Astrocyte of the cerebellum (primary cell): Measurements from ENCODE around the gene GOT1.

Source experiments
- DNase-seq: peaks from one replicate; pipeline ENCODE4 v3.0.0-alpha.2; 2011; ENCODE audit warnings: low read depth
- H3K4me3 ChIP-seq: 2 replicates; pipeline ENCODE4 v1.5.1; 2011; ENCODE audit warnings: mild to moderate bottlenecking, low read depth, low read length, moderate library complexity
- CTCF ChIP-seq: IDR thresholded peaks from 2 replicates; pipeline ENCODE4 v1.5.1; 2012; ENCODE audit warnings: low read length, low read depth, moderate library complexity, mild to moderate bottlenecking; ENCODE audit errors: missing control alignments
- in situ Hi-C: cut with HindIII; loops from 2 replicates; pipeline ENCODE4 v1.10.0; 2017; ENCODE audit warnings: low sequenced_read_pairs

GOT1 gene

DNA sequence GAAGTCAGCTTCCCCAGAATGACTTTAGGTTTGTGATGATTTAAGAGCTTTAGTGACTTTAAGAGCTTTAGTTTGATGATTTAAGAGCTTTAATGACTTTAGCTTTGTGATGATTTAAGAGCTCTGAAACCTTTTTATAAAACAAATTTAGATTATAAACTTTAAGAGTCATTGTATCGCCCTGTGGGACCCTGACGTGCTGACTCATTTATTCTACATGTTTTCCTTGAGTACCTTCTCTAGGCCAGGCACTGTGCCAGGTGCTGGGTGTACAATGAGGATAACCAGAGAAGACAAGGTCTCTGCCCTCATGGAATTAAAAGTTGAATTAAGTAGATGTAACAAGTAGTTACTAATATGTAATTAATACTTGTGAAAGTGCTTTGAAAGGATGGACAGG, 55.9 kb downstream of the GOT1 start:
- H3K4me3 ChIP-seq, result no peak overlapping the region
- no peak for TF ChIP-seq CTCF
- in situ Hi-C loops, result no loop called here
- DNase-seq, result no peak

GRCh38 chr10:99372546-99373271, 57.7 kb downstream of the GOT1 start:
- no peak for DNase-seq
- no peak for TF ChIP-seq CTCF
- no peak overlapping the region for H3K4me3 ChIP-seq
- in situ Hi-C loops, result no loop called here

DNA sequence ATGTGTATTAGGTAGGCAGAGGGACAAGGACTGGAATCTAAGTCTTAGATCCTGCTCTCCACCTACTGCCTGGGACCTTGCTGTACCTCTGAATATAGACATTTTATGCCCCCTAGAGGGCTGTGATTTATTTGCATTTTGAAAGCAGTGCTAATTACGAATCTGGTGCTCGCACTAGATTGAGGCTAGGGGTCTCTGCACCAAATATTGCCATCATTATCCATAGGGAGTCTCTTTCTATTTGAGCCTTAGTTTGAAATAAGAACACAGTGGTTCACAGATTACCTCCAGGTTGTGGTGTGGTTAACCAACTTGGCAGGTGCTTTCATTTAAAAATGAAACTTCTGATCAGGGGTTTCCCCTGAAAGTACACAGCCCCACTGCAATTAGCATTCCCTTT, 59.4 kb downstream of the GOT1 start:
- no peak overlapping the region for H3K4me3 ChIP-seq
- DNase-seq, result no peak
- TF ChIP-seq CTCF, result peak; percentile 49
- in situ Hi-C loops, result no loop called here

DNA sequence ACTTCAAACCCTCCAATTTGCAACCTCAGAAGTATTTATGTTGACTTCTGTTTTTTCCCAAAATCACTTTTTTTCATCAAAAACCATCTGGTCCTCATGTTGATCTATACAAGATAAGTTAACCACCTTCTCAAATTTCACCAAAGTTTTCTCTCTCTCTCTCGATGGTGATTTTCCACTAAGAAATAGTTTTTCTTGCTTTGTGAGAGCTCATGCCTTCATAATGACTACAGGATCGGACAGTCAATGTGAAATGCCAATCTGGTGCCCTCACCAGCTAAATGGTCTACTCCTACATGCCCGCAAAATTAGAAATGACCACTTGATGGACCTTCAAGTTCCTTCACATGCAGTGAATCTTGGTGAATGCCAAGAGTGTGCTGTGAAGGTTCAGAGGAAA, 60.9 kb downstream of the GOT1 start:
- no peak for DNase-seq
- no peak overlapping the region for H3K4me3 ChIP-seq
- in situ Hi-C loops, result no loop called here
- TF ChIP-seq CTCF, result no peak

DNA sequence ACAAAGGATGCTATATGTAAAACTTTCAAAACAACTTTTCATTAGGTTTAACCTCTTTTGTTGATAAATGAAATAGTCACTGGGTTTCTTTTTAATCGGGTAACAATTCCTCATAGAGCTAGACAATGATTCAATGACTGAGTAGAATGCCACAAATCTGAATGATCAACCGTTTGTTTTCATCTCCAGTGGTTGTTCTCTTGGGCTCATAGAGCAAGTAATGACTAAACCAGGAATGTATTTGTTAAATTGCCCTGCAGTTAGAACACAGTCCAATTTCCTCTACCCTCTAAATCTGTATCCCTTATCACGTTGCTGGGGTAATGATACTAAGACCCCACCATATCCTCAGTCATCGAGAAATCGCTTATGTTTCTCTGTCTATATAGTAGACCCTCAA, 61.3 kb downstream of the GOT1 start:
- TF ChIP-seq CTCF, result no peak
- in situ Hi-C loops, result no loop called here
- DNase-seq, result no peak
- H3K4me3 ChIP-seq, result no peak overlapping the region

- DNase-seq, result no peak
- H3K4me3 ChIP-seq, result no peak overlapping the region
- in situ Hi-C loops, result no loop called here
- TF ChIP-seq CTCF, result no peak
Measured at GRCh38 chr10:99368646-99369045, 61.8 kb downstream of the GOT1 start.

DNA sequence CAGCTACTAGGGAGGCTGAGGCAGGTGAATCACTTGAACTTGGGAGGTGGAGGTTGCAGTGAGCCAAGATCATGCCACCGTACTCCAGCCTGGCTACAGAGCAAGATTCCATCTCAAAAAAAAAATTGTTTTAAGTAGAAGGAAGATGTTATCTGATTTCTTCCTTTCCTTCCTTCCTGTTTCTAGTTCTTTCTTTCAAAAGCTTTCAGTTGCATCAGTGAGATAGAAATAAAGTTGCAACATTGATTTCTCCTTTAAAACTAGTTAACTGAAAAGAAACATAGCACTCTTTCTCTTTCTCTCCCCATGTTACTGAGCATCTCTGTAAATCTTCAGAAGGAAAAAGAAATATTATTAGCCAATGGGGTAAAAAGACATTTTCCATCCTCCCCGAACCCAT, 63.8 kb downstream of the GOT1 start:
- TF ChIP-seq CTCF, result no peak
- DNase-seq, result no peak
- in situ Hi-C loops, result no loop called here
- no peak overlapping the region for H3K4me3 ChIP-seq
